AG04450 (cell line): ENCODE results near the gene CD84. TPM values are rescaled to one million over a fixed set of nuclear protein-coding genes. Genes with fewer than 3 reads are reported as not detected.

Experiments
- CTCF ChIA-PET: fragments of 300-600, 350-600 bp; formaldehyde crosslinking; extraction: SDS; loops from one replicate; lab custom pipeline; 2022; ENCODE audit warnings: antibody characterized with exemption, inconsistent platforms; lab: Charles Lee
- POLR2A ChIA-PET: fragments of 350-600 bp; formaldehyde crosslinking; extraction: SDS; loops from one replicate; lab custom pipeline; 2021; ENCODE audit warnings: antibody characterized with exemption, inconsistent platforms; lab: Yijun Ruan, JAX
- DNase-seq: peaks from one replicate; pipeline ENCODE4 v3.0.0-alpha.2; 2011; ENCODE audit warnings: low read depth, low spot score
- H3K27ac ChIP-seq: one replicate; pipeline ENCODE4 v1.5.1; 2012; ENCODE audit warnings: low read depth, low read length, control low read depth
- H3K27me3 ChIP-seq: one replicate; pipeline ENCODE4 v1.6.0; 2012; ENCODE audit warnings: low read length; ENCODE audit not compliant: control insufficient read depth, insufficient read depth
- H3K4me3 ChIP-seq: 2 replicates; pipeline ENCODE4 v1.5.1; 2011; ENCODE audit warnings: mild to moderate bottlenecking, low read depth, low read length, control low read depth
- H3K9me3 ChIP-seq: 2 replicates; pipeline ENCODE4 v1.5.1; 2012; ENCODE audit warnings: low read length; ENCODE audit not compliant: control insufficient read depth, insufficient read depth
- CTCF ChIP-seq: IDR thresholded peaks from 2 replicates; pipeline ENCODE4 v1.5.1; 2011; ENCODE audit warnings: low read depth, low read length, control low read depth, inconsistent platforms
- polyA plus RNA-seq: library from polyadenylated mRNA; depleted of rRNA; stranded (reverse); fragments of >200 nt; gene quantifications from 2 replicates; pipeline ENCODE4 v1.2.3, GENCODE V29; 2011

The CD84 gene
- polyA plus RNA-seq, 1 experiment = not detected

GRCh38 chr1:160580221-160580812 lies 1.0 kb upstream of the CD84 start:
- no peaks in the 10 kb centered on the region for H3K9me3 ChIP-seq
- DNase-seq = no peak
- no peak for TF ChIP-seq CTCF
- ChIA-PET POLR2A (no interaction called here), CTCF (no interaction called here)
- H3K27ac ChIP-seq = no peak overlapping the region
- no peak overlapping the region for H3K4me3 ChIP-seq
- H3K27me3 ChIP-seq = no peaks in the 10 kb centered on the region

GRCh38 chr1:160578525-160579191 lies 638 bp downstream of the CD84 start:
- Histone ChIP-seq H3K9me3 (no peaks in the 10 kb centered on the region), H3K27me3 (no peaks in the 10 kb centered on the region), H3K27ac (no peak overlapping the region), H3K4me3 (no peak overlapping the region)
- DNase-seq = no peak
- CTCF ChIA-PET = interaction anchor here (0.6 to 0.9 kb wide), 2 partner anchors 28 to 135 kb away, joined by 3 to 8 read pairs; no protein-coding TSS in a partner anchor
- TF ChIP-seq CTCF = no peak
- POLR2A ChIA-PET = no interaction called here

- no peak overlapping the region for H3K27ac ChIP-seq
- ChIA-PET CTCF (no interaction called here), POLR2A (no interaction called here)
- H3K4me3 ChIP-seq = no peak overlapping the region
- no peaks in the 10 kb centered on the region for H3K9me3 ChIP-seq
- DNase-seq = no peak
- H3K27me3 ChIP-seq = no peaks in the 10 kb centered on the region
- no peak for TF ChIP-seq CTCF
These were observed 1.1 kb downstream of the CD84 start for GRCh38 chr1:160578175-160578524.

GRCh38 chr1:160577671-160578070 lies 1.6 kb downstream of the CD84 start:
- CTCF ChIA-PET = no interaction called here
- no peak overlapping the region for H3K4me3 ChIP-seq
- POLR2A ChIA-PET = no interaction called here
- no peak for TF ChIP-seq CTCF
- H3K9me3 ChIP-seq = no peaks in the 10 kb centered on the region
- no peak overlapping the region for H3K27ac ChIP-seq
- DNase-seq = no peak
- H3K27me3 ChIP-seq = no peaks in the 10 kb centered on the region

GRCh38 chr1:160576884-160577283 lies 2.4 kb downstream of the CD84 start:
- ChIA-PET CTCF (no interaction called here), POLR2A (no interaction called here)
- no peak for TF ChIP-seq CTCF

More at GRCh38 chr1:160576884-160577283, 2.4 kb downstream of the CD84 start:
- Histone ChIP-seq H3K4me3 (no peak overlapping the region), H3K9me3 (no peaks in the 10 kb centered on the region), H3K27ac (no peak overlapping the region), H3K27me3 (no peaks in the 10 kb centered on the region)
- DNase-seq = no peak
